Endodermal cell (in vitro differentiated cells): ENCODE data around the gene SERPINA12. TPM values are rescaled to one million over a fixed set of nuclear protein-coding genes. Genes with fewer than 3 reads are reported as not detected.

ENCODE experiments used
- DNase-seq: peaks from one replicate; pipeline ENCODE4 v3.0.0-alpha.2; 2017
- H3K27ac ChIP-seq: 2 replicates; pipeline ENCODE4 v1.5.1; 2013; ENCODE audit warnings: mild to moderate bottlenecking, low read depth, low read length, moderate library complexity
- H3K27me3 ChIP-seq: 2 replicates; pipeline ENCODE4 v1.6.1; 2013; ENCODE audit warnings: mild to moderate bottlenecking, low read length, moderate library complexity; ENCODE audit not compliant: insufficient read depth, control insufficient read depth, poor library complexity, severe bottlenecking
- H3K36me3 ChIP-seq: 2 replicates; pipeline ENCODE4 v1.7.0; 2013; ENCODE audit warnings: mild to moderate bottlenecking, low read length, moderate library complexity; ENCODE audit not compliant: control insufficient read depth, insufficient read depth
- H3K4me1 ChIP-seq: one replicate; pipeline ENCODE4 v1.7.0; 2013; ENCODE audit warnings: low read length; ENCODE audit not compliant: control insufficient read depth, insufficient read depth
- H3K4me3 ChIP-seq: 2 replicates; pipeline ENCODE4 v1.5.1; 2013; ENCODE audit warnings: mild to moderate bottlenecking, low read length, moderate library complexity
- H3K9ac ChIP-seq: 2 replicates; pipeline ENCODE4 v1.6.1; 2013; ENCODE audit warnings: mild to moderate bottlenecking, low read length, moderate library complexity; ENCODE audit not compliant: poor library complexity, severe bottlenecking; ENCODE audit errors: extremely low read depth
- H3K9me3 ChIP-seq: 2 replicates; pipeline ENCODE4 v1.6.1; 2013; ENCODE audit warnings: mild to moderate bottlenecking, low read length, moderate library complexity; ENCODE audit not compliant: control insufficient read depth
- H3K27ac Mint-ChIP-seq: 2 replicates; pipeline ENCODE4 v1.8.0; 2020; ENCODE audit warnings: mixed read lengths
- H3K27me3 Mint-ChIP-seq: 2 replicates; pipeline ENCODE4 v1.8.0; 2021; ENCODE audit warnings: mild to moderate bottlenecking, mixed read lengths; ENCODE audit not compliant: insufficient read depth
- H3K36me3 Mint-ChIP-seq: 2 replicates; pipeline ENCODE4 v1.8.0; 2020; ENCODE audit warnings: low read depth, mixed read lengths
- H3K4me1 Mint-ChIP-seq: 2 replicates; pipeline ENCODE4 v1.8.0; 2020; ENCODE audit warnings: mixed read lengths
- H3K4me3 Mint-ChIP-seq: 2 replicates; pipeline ENCODE4 v1.8.0; 2020; ENCODE audit warnings: mild to moderate bottlenecking, moderate library complexity, mixed read lengths
- H3K9me3 Mint-ChIP-seq: 2 replicates; pipeline ENCODE4 v1.8.0; 2020; ENCODE audit warnings: mild to moderate bottlenecking, mixed read lengths
- WGBS, 2 experiments: methylation state at CpG; one replicate each; pipeline versions ENCODE4 v1.1.5 to v1.1.7; 2013; ENCODE audit warnings: missing lambda C conversion rate in 2 of 2, mixed read lengths in 1 of 2; ENCODE audit not compliant: insufficient coverage in 1 of 2, insufficient read length in 1 of 2; 5-methylcytosine and 5-hydroxymethylcytosine counted together
- total RNA-seq, 2 donors: library from RNA; stranded (reverse); fragmentation: NEBNext Ultra II Directional in 1 of 2; extraction: Animal tissue kit (Norgen Biotek cat#: 25700) in 1 of 2; gene quantifications; 2 replicates in 1 of 2; 3 replicates in 1 of 2; pipeline ENCODE4 v1.2.1, GENCODE V29; 2021
- TF ChIP-seq, protein P1 (sequence below): fragments of 200-600 bp; sonication (generic); conservative IDR thresholded peaks from 2 replicates; pipeline ENCODE4 v1.5.0; 2021; ENCODE audit warnings: antibody characterized with exemption, mild to moderate bottlenecking

SERPINA12 gene
- total RNA-seq, 2 donors from 2014 or later, result not detected

DNA sequence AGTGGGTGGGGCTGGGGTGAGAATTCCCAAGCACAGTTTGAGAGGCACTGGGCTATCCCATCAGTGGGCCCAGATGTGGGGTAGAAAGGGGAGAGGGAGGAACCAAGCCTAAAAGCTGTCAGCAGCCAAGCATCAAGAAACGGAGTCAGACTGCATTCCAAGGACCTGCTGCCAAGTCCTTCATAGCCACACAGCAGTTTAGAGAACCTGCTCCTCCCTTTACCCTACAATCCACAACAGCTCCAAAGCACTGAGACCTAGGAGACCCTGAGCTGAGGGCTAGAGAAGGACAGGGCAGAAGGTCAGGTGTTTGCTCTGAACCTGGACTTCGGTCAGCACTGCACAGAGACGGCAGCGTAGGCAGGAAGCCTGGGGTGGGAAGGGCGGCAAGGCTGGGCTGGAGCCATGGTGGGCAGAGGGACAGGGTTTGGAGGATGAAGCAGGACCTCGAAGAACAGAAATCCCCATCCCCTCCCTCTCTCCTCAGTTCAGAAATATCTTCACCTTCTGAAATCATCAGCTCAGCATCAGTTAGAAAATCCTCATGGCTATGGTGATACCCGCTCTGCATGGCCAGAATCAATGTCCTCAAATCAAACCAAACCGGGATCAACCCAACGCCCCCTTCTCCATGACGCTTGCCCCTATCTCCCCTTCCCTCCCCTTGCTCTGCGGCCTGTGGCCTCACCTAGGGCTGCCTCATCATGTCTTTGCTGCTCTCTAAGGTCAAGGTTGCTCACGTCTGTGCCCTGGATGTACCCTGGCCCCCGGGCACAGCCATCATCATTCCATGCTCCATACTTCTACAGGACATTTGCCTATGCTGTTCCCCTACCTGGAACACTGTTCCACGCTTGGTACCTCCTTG lies 39.1 kb upstream of the SERPINA12 start:
- H3K4me1 ChIP-seq, result no peaks in the 10 kb centered on the region
- no peak overlapping the region for H3K9ac ChIP-seq
- WGBS, 2 experiments, result 92 to 93% methylated on average over 6 to 14 of the region's 14 CpGs
- no peak overlapping the region for H3K27ac Mint-ChIP-seq
- peaks cover 15% of the 10 kb centered on the region for H3K27me3 Mint-ChIP-seq
- no peaks in the 10 kb centered on the region for H3K36me3 ChIP-seq
- peaks cover 6% of the 10 kb centered on the region for H3K9me3 ChIP-seq
- H3K36me3 Mint-ChIP-seq, result no peaks in the 10 kb centered on the region
- no peak overlapping the region for H3K4me3 ChIP-seq
- DNase-seq, result peak; percentile 29
- no peak overlapping the region for H3K4me3 Mint-ChIP-seq
- no peaks in the 10 kb centered on the region for H3K27me3 ChIP-seq
- H3K4me1 Mint-ChIP-seq, result no peaks in the 10 kb centered on the region
- H3K27ac ChIP-seq, result no peak overlapping the region
- H3K9me3 Mint-ChIP-seq, result peaks cover 13% of the 10 kb centered on the region
- TF ChIP-seq, protein P1, sequence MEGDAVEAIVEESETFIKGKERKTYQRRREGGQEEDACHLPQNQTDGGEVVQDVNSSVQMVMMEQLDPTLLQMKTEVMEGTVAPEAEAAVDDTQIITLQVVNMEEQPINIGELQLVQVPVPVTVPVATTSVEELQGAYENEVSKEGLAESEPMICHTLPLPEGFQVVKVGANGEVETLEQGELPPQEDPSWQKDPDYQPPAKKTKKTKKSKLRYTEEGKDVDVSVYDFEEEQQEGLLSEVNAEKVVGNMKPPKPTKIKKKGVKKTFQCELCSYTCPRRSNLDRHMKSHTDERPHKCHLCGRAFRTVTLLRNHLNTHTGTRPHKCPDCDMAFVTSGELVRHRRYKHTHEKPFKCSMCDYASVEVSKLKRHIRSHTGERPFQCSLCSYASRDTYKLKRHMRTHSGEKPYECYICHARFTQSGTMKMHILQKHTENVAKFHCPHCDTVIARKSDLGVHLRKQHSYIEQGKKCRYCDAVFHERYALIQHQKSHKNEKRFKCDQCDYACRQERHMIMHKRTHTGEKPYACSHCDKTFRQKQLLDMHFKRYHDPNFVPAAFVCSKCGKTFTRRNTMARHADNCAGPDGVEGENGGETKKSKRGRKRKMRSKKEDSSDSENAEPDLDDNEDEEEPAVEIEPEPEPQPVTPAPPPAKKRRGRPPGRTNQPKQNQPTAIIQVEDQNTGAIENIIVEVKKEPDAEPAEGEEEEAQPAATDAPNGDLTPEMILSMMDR, result no peak

DNA sequence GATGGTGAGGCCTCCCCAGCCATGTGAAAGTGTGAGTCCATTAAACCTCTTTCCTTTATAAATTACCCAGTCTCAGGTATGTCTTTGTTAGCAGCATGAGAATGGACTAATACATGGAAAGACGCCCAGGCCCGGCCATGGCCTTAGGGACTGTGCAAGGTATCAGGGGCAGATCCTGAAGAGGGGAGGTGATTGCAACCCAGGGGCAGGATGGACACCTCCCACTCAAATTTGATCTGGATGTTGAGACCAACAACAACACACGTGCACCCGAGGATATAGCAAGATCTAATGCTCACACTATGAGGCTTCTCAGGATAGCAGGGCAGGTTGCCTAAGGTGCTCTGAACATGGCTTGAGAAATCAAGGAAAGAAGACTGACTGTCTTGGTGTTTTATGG lies 38.5 kb upstream of the SERPINA12 start:
- no peaks in the 10 kb centered on the region for H3K4me1 ChIP-seq
- H3K27ac ChIP-seq, result no peak overlapping the region
- Mint-ChIP-seq H3K4me1 (no peaks in the 10 kb centered on the region), H3K36me3 (no peaks in the 10 kb centered on the region), H3K27me3 (peaks cover 12% of the 10 kb centered on the region), H3K27ac (no peak overlapping the region), H3K4me3 (no peak overlapping the region), H3K9me3 (peaks cover 7% of the 10 kb centered on the region)
- H3K4me3 ChIP-seq, result no peak overlapping the region
- peak; percentile 19 for DNase-seq
- H3K9ac ChIP-seq, result no peak overlapping the region
- peaks cover 5% of the 10 kb centered on the region for H3K9me3 ChIP-seq
- 78 to 84% methylated on average over 3 to 4 of the region's 4 CpGs for WGBS, 2 experiments
- TF ChIP-seq, protein P1, result no peak
- no peaks in the 10 kb centered on the region for H3K36me3 ChIP-seq
- H3K27me3 ChIP-seq, result no peaks in the 10 kb centered on the region

DNA sequence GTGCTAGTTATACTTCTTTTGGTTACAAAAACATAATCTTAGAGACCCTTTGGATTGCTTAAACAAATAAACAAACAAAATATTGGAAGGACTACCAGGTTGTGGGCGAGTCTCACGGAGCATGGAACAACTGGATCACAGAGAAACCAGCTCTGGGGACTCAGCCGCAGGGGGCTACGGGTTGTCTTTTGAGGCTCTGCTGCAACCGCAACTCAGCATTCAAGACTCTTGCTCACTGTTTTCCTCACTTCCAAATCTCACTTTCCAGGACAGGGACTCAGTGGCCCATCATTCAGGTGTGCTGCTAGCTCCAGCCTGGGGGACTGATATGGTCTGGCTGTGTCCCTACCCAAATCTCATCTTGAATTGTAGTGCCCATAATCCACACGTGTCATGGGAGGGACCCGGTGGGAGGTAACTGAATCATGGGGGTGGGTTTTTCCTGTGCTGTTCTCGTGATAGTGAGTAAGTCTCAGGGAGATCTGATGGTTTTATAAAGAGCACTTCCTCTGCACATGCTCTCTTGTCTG lies 37.9 kb upstream of the SERPINA12 start:
- Mint-ChIP-seq H3K4me3 (no peak overlapping the region), H3K27me3 (peaks cover 8% of the 10 kb centered on the region), H3K27ac (no peak overlapping the region), H3K4me1 (no peaks in the 10 kb centered on the region), H3K36me3 (no peaks in the 10 kb centered on the region), H3K9me3 (peaks cover 2% of the 10 kb centered on the region)
- Histone ChIP-seq H3K4me3 (no peak overlapping the region), H3K27me3 (no peaks in the 10 kb centered on the region), H3K36me3 (no peaks in the 10 kb centered on the region), H3K27ac (no peak overlapping the region), H3K4me1 (no peaks in the 10 kb centered on the region), H3K9ac (no peak overlapping the region), H3K9me3 (peaks cover under 1% of the 10 kb centered on the region)
- peak; percentile 22 for DNase-seq
- 89 to 91% methylated on average over 8 of the region's 8 CpGs for WGBS, 2 experiments
- TF ChIP-seq, protein P1, result no peak
